ENCODE measurements around the gene SLC5A12. TPM values are rescaled to one million over a fixed set of nuclear protein-coding genes. Genes with fewer than 3 reads are reported as not detected.

Gene SLC5A12
- total RNA-seq: not detected

GRCh38 chr11:26721948-26722475 is at the start of gene SLC5A12:
Gene SLC5A12 (minus strand): TSS chr11:26722060. CDS start chr11:26721714, 346 bp downstream.
- Histone ChIP-seq H3K9me3 (no peaks in the 10 kb centered on the region), H3K27ac (no peak within 1 kb of the TSS), H3K4me1 (no peaks in the 10 kb centered on the region), H3K36me3 (replicated peaks in 1 of 2; ENCODE audit: insufficient read depth in 1 of 2, low read depth in 2 of 2) (no peaks in the 10 kb centered on the region), H3K27me3 (no peaks in the 10 kb centered on the region), H3K4me3 (no peak within 1 kb of the TSS)
- DNase-seq: no peak
- ATAC-seq: no peak
- TF ChIP-seq POLR2A (IDR thresholded peaks at IDR 0.05) (no peak), CTCF (IDR thresholded peaks at IDR 0.05) (no peak)
- WGBS, 2 donors: 21 to 23% methylated on average over 3 of the region's 3 CpGs
- intact Hi-C loops (cut with DNase I): no loop called here

- no peak for DNase-seq
- Histone ChIP-seq H3K36me3 (replicated peaks in 1 of 2; ENCODE audit: insufficient read depth in 1 of 2, low read depth in 2 of 2) (no peaks in the 10 kb centered on the region), H3K4me3 (no peak overlapping the region), H3K27ac (no peak overlapping the region), H3K4me1 (peaks cover 7% of the 10 kb centered on the region), H3K9me3 (no peaks in the 10 kb centered on the region), H3K27me3 (no peaks in the 10 kb centered on the region)
- intact Hi-C loops (cut with DNase I): no loop called here
- TF ChIP-seq CTCF (IDR thresholded peaks at IDR 0.05) (no peak), POLR2A (IDR thresholded peaks at IDR 0.05) (no peak)
- no peak for ATAC-seq
Observed at GRCh38 chr11:26769027-26769426, 47.2 kb upstream of the SLC5A12 start.

- DNase-seq (no peak), ATAC-seq (no peak)
- Histone ChIP-seq H3K9me3 (no peaks in the 10 kb centered on the region), H3K4me3 (no peak overlapping the region), H3K27ac (no peak overlapping the region), H3K27me3 (no peaks in the 10 kb centered on the region), H3K4me1 (peaks cover 7% of the 10 kb centered on the region), H3K36me3 (replicated peaks in 1 of 2; ENCODE audit: insufficient read depth in 1 of 2, low read depth in 2 of 2) (no peaks in the 10 kb centered on the region)
- TF ChIP-seq POLR2A (IDR thresholded peaks at IDR 0.05) (no peak), CTCF (IDR thresholded peaks at IDR 0.05) (no peak)
- WGBS, 2 donors: 88 to 94% methylated on average over 2 of the region's 2 CpGs
- intact Hi-C loops (cut with DNase I): no loop called here
Observed at GRCh38 chr11:26767060-26767459, 45.2 kb upstream of the SLC5A12 start.

- peaks cover 7% of the 10 kb centered on the region for H3K4me1 ChIP-seq
- no peaks in the 10 kb centered on the region for H3K27me3 ChIP-seq
- H3K4me3 ChIP-seq: no peak overlapping the region
- H3K36me3 ChIP-seq (replicated peaks in 1 of 2; ENCODE audit: insufficient read depth in 1 of 2, low read depth in 2 of 2): no peaks in the 10 kb centered on the region
- no peaks in the 10 kb centered on the region for H3K9me3 ChIP-seq
- WGBS, 2 donors: 86 to 93% methylated on average over 3 of the region's 3 CpGs
- no peak for TF ChIP-seq POLR2A (IDR thresholded peaks at IDR 0.05)
- TF ChIP-seq CTCF (IDR thresholded peaks at IDR 0.05): no peak
- ATAC-seq (no peak), DNase-seq (no peak)
- intact Hi-C loops (cut with DNase I): no loop called here
- no peak overlapping the region for H3K27ac ChIP-seq
Observed at GRCh38 chr11:26765323-26765722, 43.5 kb upstream of the SLC5A12 start.

GRCh38 chr11:26764825-26765224 is 43.0 kb upstream of the SLC5A12 start:
- no peak overlapping the region for H3K4me3 ChIP-seq
- no peaks in the 10 kb centered on the region for H3K9me3 ChIP-seq
- ATAC-seq (no peak), DNase-seq (no peak)
- no peaks in the 10 kb centered on the region for H3K36me3 ChIP-seq (replicated peaks in 1 of 2; ENCODE audit: insufficient read depth in 1 of 2, low read depth in 2 of 2)
- H3K27ac ChIP-seq: no peak overlapping the region
- no peak for TF ChIP-seq CTCF (IDR thresholded peaks at IDR 0.05)
- no peak for TF ChIP-seq POLR2A (IDR thresholded peaks at IDR 0.05)
- no peaks in the 10 kb centered on the region for H3K27me3 ChIP-seq
- WGBS, 2 donors: 37 to 40% methylated on average over 3 of the region's 3 CpGs
- peaks cover 7% of the 10 kb centered on the region for H3K4me1 ChIP-seq
- intact Hi-C loops (cut with DNase I): no loop called here

All from body of pancreas (tissue), 4 donors.